ENCODE results near the gene COMTD1.
A peak's percentile ranks its signal among the peaks of the same experiment; 100 is the strongest.

Gene COMTD1

GRCh38 chr10:75235375-75236177 lies at the start of gene COMTD1:
COMTD1 (minus strand) TSS chr10:75235957; CDS start chr10:75235928, 29 bp downstream.
- DNase-seq (ENCODE audit: low read depth in 3 of 3) = peak; percentile 92 to 95 (median 93)

GRCh38 chr10:75283671-75284470 lies 48.1 kb upstream of the COMTD1 start:
- DNase-seq (ENCODE audit: low read depth in 3 of 3) = no peak

- no peak for DNase-seq (ENCODE audit: low read depth in 3 of 3)
Measured at GRCh38 chr10:75283078-75283670, 47.4 kb upstream of the COMTD1 start.

GRCh38 chr10:75281974-75282373 lies 46.2 kb upstream of the COMTD1 start:
- no peak for DNase-seq (ENCODE audit: low read depth in 3 of 3)

GRCh38 chr10:75280236-75280635 lies 44.5 kb upstream of the COMTD1 start:
- DNase-seq (ENCODE audit: low read depth in 3 of 3) = no peak

GRCh38 chr10:75276069-75276872 lies 40.5 kb upstream of the COMTD1 start:
- no peak for DNase-seq (ENCODE audit: low read depth in 3 of 3)

- DNase-seq (ENCODE audit: low read depth in 3 of 3) = no peak
Measured at GRCh38 chr10:75272896-75273295, 37.1 kb upstream of the COMTD1 start.

GRCh38 chr10:75272094-75272493 lies 36.3 kb upstream of the COMTD1 start:
- no peak for DNase-seq (ENCODE audit: low read depth in 3 of 3)

GRCh38 chr10:75269605-75270004 lies 33.8 kb upstream of the COMTD1 start:
- DNase-seq (ENCODE audit: low read depth in 3 of 3) = no peak

- DNase-seq (ENCODE audit: low read depth in 3 of 3) = no peak
Measured at GRCh38 chr10:75266945-75267344, 31.2 kb upstream of the COMTD1 start.

- no peak for DNase-seq (ENCODE audit: low read depth in 3 of 3)
Measured at GRCh38 chr10:75265856-75266255, 30.1 kb upstream of the COMTD1 start.

- DNase-seq (ENCODE audit: low read depth in 3 of 3) = no peak
Measured at GRCh38 chr10:75263806-75264205, 28.0 kb upstream of the COMTD1 start.

- no peak for DNase-seq (ENCODE audit: low read depth in 3 of 3)
Measured at GRCh38 chr10:75261813-75262705, 26.3 kb upstream of the COMTD1 start.

- no peak for DNase-seq (ENCODE audit: low read depth in 3 of 3)
Measured at GRCh38 chr10:75260990-75261389, 25.2 kb upstream of the COMTD1 start.

- no peak for DNase-seq (ENCODE audit: low read depth in 3 of 3)
Measured at GRCh38 chr10:75254739-75255138, 19.0 kb upstream of the COMTD1 start.

GRCh38 chr10:75253281-75254220 lies 17.8 kb upstream of the COMTD1 start:
- no peak for DNase-seq (ENCODE audit: low read depth in 3 of 3)

- DNase-seq (ENCODE audit: low read depth in 3 of 3) = no peak
Measured at GRCh38 chr10:75250934-75251333, 15.2 kb upstream of the COMTD1 start.

GRCh38 chr10:75247797-75248196 lies 12.0 kb upstream of the COMTD1 start:
- no peak for DNase-seq (ENCODE audit: low read depth in 3 of 3)

GRCh38 chr10:75246506-75246905 lies 10.7 kb upstream of the COMTD1 start:
- DNase-seq (ENCODE audit: low read depth in 3 of 3) = no peak
